ENCODE measurements around the gene SPESP1. TPM values are rescaled to one million over a fixed set of nuclear protein-coding genes. Genes with fewer than 3 reads are reported as not detected.

The SPESP1 gene
- total and polyA plus RNA-seq, 9 of the 15 experiments (the other 6 are each of a cell fraction or from before 2014, with no cell fraction given) = not detected

DNA sequence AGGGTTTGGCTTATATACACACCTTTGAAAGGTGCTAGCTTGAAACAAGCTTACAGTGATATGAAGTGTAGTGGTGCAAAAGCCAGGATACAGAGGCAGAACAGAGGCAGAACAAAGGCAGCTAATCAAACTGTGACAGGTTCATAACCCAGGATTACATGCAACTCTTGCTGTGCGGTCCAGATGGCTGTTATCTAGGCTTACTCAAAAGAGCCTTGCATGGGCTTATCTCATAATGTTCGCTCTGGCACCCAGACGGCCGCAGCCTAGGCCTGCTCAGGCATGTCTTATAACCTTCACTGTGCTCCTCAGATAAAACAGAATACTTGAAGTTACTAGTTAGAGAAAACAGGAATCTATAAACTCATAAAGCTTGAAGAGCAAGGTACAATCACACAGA is 61.4 kb downstream of the SPESP1 start (continued):
- TF ChIP-seq, protein P1, sequence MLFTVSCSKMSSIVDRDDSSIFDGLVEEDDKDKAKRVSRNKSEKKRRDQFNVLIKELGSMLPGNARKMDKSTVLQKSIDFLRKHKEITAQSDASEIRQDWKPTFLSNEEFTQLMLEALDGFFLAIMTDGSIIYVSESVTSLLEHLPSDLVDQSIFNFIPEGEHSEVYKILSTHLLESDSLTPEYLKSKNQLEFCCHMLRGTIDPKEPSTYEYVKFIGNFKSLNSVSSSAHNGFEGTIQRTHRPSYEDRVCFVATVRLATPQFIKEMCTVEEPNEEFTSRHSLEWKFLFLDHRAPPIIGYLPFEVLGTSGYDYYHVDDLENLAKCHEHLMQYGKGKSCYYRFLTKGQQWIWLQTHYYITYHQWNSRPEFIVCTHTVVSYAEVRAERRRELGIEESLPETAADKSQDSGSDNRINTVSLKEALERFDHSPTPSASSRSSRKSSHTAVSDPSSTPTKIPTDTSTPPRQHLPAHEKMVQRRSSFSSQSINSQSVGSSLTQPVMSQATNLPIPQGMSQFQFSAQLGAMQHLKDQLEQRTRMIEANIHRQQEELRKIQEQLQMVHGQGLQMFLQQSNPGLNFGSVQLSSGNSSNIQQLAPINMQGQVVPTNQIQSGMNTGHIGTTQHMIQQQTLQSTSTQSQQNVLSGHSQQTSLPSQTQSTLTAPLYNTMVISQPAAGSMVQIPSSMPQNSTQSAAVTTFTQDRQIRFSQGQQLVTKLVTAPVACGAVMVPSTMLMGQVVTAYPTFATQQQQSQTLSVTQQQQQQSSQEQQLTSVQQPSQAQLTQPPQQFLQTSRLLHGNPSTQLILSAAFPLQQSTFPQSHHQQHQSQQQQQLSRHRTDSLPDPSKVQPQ (CRISPR knock-in tag; IDR thresholded peaks at IDR 0.05; ENCODE audit: borderline replicate concordance) = peak; percentile 26; the same call in 1 of the 2 replicates
- no peak; the same call in none of the 2 replicates for TF ChIP-seq RB1 (IDR thresholded peaks at IDR 0.05; ENCODE audit: low read depth)
- TF ChIP-seq, protein P2, sequence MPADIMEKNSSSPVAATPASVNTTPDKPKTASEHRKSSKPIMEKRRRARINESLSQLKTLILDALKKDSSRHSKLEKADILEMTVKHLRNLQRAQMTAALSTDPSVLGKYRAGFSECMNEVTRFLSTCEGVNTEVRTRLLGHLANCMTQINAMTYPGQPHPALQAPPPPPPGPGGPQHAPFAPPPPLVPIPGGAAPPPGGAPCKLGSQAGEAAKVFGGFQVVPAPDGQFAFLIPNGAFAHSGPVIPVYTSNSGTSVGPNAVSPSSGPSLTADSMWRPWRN (IDR thresholded peaks at IDR 0.05; ENCODE audit: low read depth) = peak; percentile 85
- TF ChIP-seq NR3C1 (CRISPR knock-in tag; IDR thresholded peaks at IDR 0.05) = no peak
- TF ChIP-seq MCM5 (IDR thresholded peaks at IDR 0.05; ENCODE audit: low read depth) = no peak
- no peak; the same call in 1 of the 2 replicates for TF ChIP-seq MAFF (IDR thresholded peaks at IDR 0.05; ENCODE audit: low read length)
- peak; percentile 96 for TF ChIP-seq FOXM1 (IDR thresholded peaks at IDR 0.05; ENCODE audit: low read depth)
- TF ChIP-seq FOXM1 (CRISPR knock-in tag; IDR thresholded peaks at IDR 0.05; ENCODE audit: low read depth) = no peak
- TF ChIP-seq POU5F1 (IDR thresholded peaks at IDR 0.05; ENCODE audit: borderline replicate concordance, low read depth, low read length, partially characterized antibody) = no peak
- TF ChIP-seq SAP30 (IDR thresholded peaks at IDR 0.05; ENCODE audit: borderline replicate concordance, insufficient read depth, low read depth, low read length, poor library complexity, severe bottlenecking) = no peak
- TF ChIP-seq ZNF561 (CRISPR knock-in tag; conservative IDR thresholded peaks at IDR 0.05) = no peak
- no peak for TF ChIP-seq HDAC8 (tag; IDR thresholded peaks at IDR 0.05)
- TF ChIP-seq, protein P3, sequence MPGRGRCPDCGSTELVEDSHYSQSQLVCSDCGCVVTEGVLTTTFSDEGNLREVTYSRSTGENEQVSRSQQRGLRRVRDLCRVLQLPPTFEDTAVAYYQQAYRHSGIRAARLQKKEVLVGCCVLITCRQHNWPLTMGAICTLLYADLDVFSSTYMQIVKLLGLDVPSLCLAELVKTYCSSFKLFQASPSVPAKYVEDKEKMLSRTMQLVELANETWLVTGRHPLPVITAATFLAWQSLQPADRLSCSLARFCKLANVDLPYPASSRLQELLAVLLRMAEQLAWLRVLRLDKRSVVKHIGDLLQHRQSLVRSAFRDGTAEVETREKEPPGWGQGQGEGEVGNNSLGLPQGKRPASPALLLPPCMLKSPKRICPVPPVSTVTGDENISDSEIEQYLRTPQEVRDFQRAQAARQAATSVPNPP (IDR thresholded peaks at IDR 0.05; ENCODE audit: borderline replicate concordance, insufficient read depth, insufficient read length) = no peak
- TF ChIP-seq ZNF76 (CRISPR knock-in tag; IDR thresholded peaks at IDR 0.05; ENCODE audit: borderline replicate concordance) = no peak
- TF ChIP-seq SIRT6 (IDR thresholded peaks at IDR 0.05; ENCODE audit: low read depth, low read length) = no peak
- TF ChIP-seq, protein P4, sequence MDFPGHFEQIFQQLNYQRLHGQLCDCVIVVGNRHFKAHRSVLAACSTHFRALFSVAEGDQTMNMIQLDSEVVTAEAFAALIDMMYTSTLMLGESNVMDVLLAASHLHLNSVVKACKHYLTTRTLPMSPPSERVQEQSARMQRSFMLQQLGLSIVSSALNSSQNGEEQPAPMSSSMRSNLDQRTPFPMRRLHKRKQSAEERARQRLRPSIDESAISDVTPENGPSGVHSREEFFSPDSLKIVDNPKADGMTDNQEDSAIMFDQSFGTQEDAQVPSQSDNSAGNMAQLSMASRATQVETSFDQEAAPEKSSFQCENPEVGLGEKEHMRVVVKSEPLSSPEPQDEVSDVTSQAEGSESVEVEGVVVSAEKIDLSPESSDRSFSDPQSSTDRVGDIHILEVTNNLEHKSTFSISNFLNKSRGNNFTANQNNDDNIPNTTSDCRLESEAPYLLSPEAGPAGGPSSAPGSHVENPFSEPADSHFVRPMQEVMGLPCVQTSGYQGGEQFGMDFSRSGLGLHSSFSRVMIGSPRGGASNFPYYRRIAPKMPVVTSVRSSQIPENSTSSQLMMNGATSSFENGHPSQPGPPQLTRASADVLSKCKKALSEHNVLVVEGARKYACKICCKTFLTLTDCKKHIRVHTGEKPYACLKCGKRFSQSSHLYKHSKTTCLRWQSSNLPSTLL (IDR thresholded peaks at IDR 0.05) = no peak
- TF ChIP-seq PHB2 (IDR thresholded peaks at IDR 0.05; ENCODE audit: low read depth) = peak; percentile 96
- TF ChIP-seq FOS (IDR thresholded peaks at IDR 0.05; ENCODE audit: extremely low read depth, insufficient read length) = no peak
- TF ChIP-seq, protein P5, sequence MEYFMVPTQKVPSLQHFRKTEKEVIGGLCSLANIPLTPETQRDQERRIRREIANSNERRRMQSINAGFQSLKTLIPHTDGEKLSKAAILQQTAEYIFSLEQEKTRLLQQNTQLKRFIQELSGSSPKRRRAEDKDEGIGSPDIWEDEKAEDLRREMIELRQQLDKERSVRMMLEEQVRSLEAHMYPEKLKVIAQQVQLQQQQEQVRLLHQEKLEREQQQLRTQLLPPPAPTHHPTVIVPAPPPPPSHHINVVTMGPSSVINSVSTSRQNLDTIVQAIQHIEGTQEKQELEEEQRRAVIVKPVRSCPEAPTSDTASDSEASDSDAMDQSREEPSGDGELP (CRISPR knock-in tag; IDR thresholded peaks at IDR 0.05; ENCODE audit: borderline replicate concordance) = peak; percentile 67; the same call in 1 of the 2 replicates
- TF ChIP-seq ZNF140 (CRISPR knock-in tag; IDR thresholded peaks at IDR 0.05) = no peak
- TF ChIP-seq ZNF217 (CRISPR knock-in tag; IDR thresholded peaks at IDR 0.05) = no peak
- peak in 1 of 2 experiments; percentile 91; a peak in 3 of 4 replicates for TF ChIP-seq HDAC1 (IDR thresholded peaks at IDR 0.05)
- TF ChIP-seq ZNF780A (CRISPR knock-in tag; IDR thresholded peaks at IDR 0.05) = no peak

Measured in K562 (cell line).